Liver (tissue), 3 donors: Measurements from ENCODE around the gene APBA1.

Experiments used
- EGR1 ChIP-seq, 2 donors: IDR thresholded peaks; 2 replicates each; pipeline ENCODE4 v1.6.1; 2016 to 2018; ENCODE audit warnings: antibody characterized with exemption in 2 of 2, low read depth in 2 of 2
- JUND ChIP-seq, 2 donors: IDR thresholded peaks; 2 replicates each; pipeline ENCODE4 v1.6.1; 2016; ENCODE audit warnings: antibody characterized with exemption in 2 of 2
- NR2F2 ChIP-seq: IDR thresholded peaks from 2 replicates; pipeline ENCODE4 v1.6.1; 2016; ENCODE audit warnings: antibody characterized with exemption
- RAD21 ChIP-seq, 2 donors: IDR thresholded peaks; 2 replicates each; pipeline ENCODE4 v1.6.1; 2016; ENCODE audit warnings: antibody characterized with exemption in 2 of 2, mild to moderate bottlenecking in 2 of 2
- SP1 ChIP-seq: IDR thresholded peaks from 2 replicates; pipeline ENCODE4 v1.6.1; 2018; ENCODE audit warnings: antibody characterized with exemption, mild to moderate bottlenecking
- TF ChIP-seq, protein P1 (sequence below): fragments of 150-350 bp; IDR thresholded peaks from 2 replicates; pipeline ENCODE4 v1.5.1; 2017; ENCODE audit warnings: improper control_type of control experiment, low read depth, low read length; ENCODE audit not compliant: missing input control
- TF ChIP-seq, protein P2 (sequence below): IDR thresholded peaks from 2 replicates; pipeline ENCODE4 v1.6.1; 2016; ENCODE audit warnings: antibody characterized with exemption
- TF ChIP-seq, protein P3 (sequence below): IDR thresholded peaks from 2 replicates; pipeline ENCODE4 v1.6.1; 2016; ENCODE audit warnings: antibody characterized with exemption
- donor health status: healthy.
- donor health status: healthy.

- TF ChIP-seq RAD21 (IDR thresholded peaks at IDR 0.05) (no peak), SP1 (no peak), EGR1 (IDR thresholded peaks at IDR 0.05; ENCODE audit: low read depth in 2 of 2) (no peak), NR2F2 (no peak), JUND (IDR thresholded peaks at IDR 0.05) (no peak)
- TF ChIP-seq, protein P1, sequence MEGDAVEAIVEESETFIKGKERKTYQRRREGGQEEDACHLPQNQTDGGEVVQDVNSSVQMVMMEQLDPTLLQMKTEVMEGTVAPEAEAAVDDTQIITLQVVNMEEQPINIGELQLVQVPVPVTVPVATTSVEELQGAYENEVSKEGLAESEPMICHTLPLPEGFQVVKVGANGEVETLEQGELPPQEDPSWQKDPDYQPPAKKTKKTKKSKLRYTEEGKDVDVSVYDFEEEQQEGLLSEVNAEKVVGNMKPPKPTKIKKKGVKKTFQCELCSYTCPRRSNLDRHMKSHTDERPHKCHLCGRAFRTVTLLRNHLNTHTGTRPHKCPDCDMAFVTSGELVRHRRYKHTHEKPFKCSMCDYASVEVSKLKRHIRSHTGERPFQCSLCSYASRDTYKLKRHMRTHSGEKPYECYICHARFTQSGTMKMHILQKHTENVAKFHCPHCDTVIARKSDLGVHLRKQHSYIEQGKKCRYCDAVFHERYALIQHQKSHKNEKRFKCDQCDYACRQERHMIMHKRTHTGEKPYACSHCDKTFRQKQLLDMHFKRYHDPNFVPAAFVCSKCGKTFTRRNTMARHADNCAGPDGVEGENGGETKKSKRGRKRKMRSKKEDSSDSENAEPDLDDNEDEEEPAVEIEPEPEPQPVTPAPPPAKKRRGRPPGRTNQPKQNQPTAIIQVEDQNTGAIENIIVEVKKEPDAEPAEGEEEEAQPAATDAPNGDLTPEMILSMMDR, result no peak
- TF ChIP-seq, protein P2, sequence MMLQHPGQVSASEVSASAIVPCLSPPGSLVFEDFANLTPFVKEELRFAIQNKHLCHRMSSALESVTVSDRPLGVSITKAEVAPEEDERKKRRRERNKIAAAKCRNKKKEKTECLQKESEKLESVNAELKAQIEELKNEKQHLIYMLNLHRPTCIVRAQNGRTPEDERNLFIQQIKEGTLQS, result no peak
- TF ChIP-seq, protein P3, sequence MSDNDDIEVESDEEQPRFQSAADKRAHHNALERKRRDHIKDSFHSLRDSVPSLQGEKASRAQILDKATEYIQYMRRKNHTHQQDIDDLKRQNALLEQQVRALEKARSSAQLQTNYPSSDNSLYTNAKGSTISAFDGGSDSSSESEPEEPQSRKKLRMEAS, result no peak
Measured at GRCh38 chr9:69555802-69556201, 116.4 kb downstream of the APBA1 start.
